Effector memory CD4-positive, alpha-beta T cell (primary cell): ENCODE results near the gene CDH13.

Experiments
- DNase-seq, 3 donors: peaks; one replicate each; pipeline ENCODE4 v3.0.0-alpha.2; 2020
- H3K27ac ChIP-seq: 2 replicates; pipeline ENCODE4 v1.7.0; 2013; ENCODE audit warnings: mild to moderate bottlenecking, low read length, moderate library complexity; ENCODE audit not compliant: insufficient read depth, poor library complexity, severe bottlenecking
- H3K27me3 ChIP-seq: replicated peaks from 2 replicates; pipeline ENCODE4 v1.7.0; 2013; ENCODE audit warnings: mild to moderate bottlenecking, low read length; ENCODE audit not compliant: insufficient read depth, control insufficient read depth, poor library complexity, severe bottlenecking
- H3K36me3 ChIP-seq: 2 replicates; pipeline ENCODE4 v1.7.0; 2013; ENCODE audit warnings: mild to moderate bottlenecking, low read length, moderate library complexity; ENCODE audit not compliant: control insufficient read depth, insufficient read depth
- H3K4me1 ChIP-seq: 2 replicates; pipeline ENCODE4 v1.7.0; 2013; ENCODE audit warnings: low read length, mild to moderate bottlenecking; ENCODE audit not compliant: control insufficient read depth, insufficient read depth, poor library complexity, severe bottlenecking
- H3K4me3 ChIP-seq: 2 replicates; pipeline ENCODE4 v1.7.0; 2013; ENCODE audit warnings: low read length, low read depth, mild to moderate bottlenecking; ENCODE audit not compliant: insufficient read depth, poor library complexity, severe bottlenecking
- H3K9me3 ChIP-seq: 2 replicates; pipeline ENCODE4 v1.7.0; 2013; ENCODE audit warnings: mild to moderate bottlenecking, low read length, moderate library complexity; ENCODE audit not compliant: control insufficient read depth

The CDH13 gene

GRCh38 chr16:82703871-82704768, 77.4 kb downstream of the CDH13 start:
- no peak for DNase-seq
- Histone ChIP-seq H3K4me3 (no peak overlapping the region), H3K36me3 (no peaks in the 10 kb centered on the region), H3K27ac (no peak overlapping the region), H3K27me3 (no peaks in the 10 kb centered on the region), H3K4me1 (no peaks in the 10 kb centered on the region), H3K9me3 (no peaks in the 10 kb centered on the region)

DNA sequence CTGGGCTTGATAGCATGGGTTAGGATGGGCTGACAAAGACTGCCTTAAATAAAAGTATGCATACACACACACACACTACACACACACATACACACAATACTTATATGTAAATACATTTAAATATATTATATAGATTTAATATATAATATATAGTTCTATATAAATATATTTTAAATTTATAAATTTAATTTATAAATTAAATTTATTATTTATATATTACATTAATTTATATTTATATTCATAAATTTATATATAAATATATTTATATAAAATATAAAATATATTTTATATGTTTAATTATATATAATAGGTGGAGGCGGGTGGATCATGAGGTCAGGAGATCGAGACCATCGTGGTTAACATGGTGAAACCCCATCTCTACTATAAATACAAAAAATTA, 83.2 kb downstream of the CDH13 start:
- Histone ChIP-seq H3K9me3 (no peaks in the 10 kb centered on the region), H3K27ac (no peak overlapping the region), H3K36me3 (no peaks in the 10 kb centered on the region), H3K4me1 (no peaks in the 10 kb centered on the region), H3K27me3 (no peaks in the 10 kb centered on the region), H3K4me3 (no peak overlapping the region)
- no peak for DNase-seq

- H3K27me3 ChIP-seq = no peaks in the 10 kb centered on the region
- H3K4me1 ChIP-seq = no peaks in the 10 kb centered on the region
- no peak overlapping the region for H3K27ac ChIP-seq
- no peaks in the 10 kb centered on the region for H3K9me3 ChIP-seq
- H3K36me3 ChIP-seq = no peaks in the 10 kb centered on the region
- no peak overlapping the region for H3K4me3 ChIP-seq
- DNase-seq = no peak
Observed at GRCh38 chr16:82713778-82714177, 87.0 kb downstream of the CDH13 start.

GRCh38 chr16:82715160-82715559, 88.4 kb downstream of the CDH13 start:
- Histone ChIP-seq H3K36me3 (no peaks in the 10 kb centered on the region), H3K27ac (no peak overlapping the region), H3K9me3 (no peaks in the 10 kb centered on the region), H3K4me1 (no peaks in the 10 kb centered on the region), H3K27me3 (no peaks in the 10 kb centered on the region), H3K4me3 (no peak overlapping the region)
- DNase-seq = no peak

- Histone ChIP-seq H3K4me3 (no peak overlapping the region), H3K27me3 (no peaks in the 10 kb centered on the region), H3K27ac (no peak overlapping the region), H3K4me1 (no peaks in the 10 kb centered on the region), H3K9me3 (no peaks in the 10 kb centered on the region), H3K36me3 (no peaks in the 10 kb centered on the region)
- no peak for DNase-seq
Observed at GRCh38 chr16:82715833-82716232, 89.1 kb downstream of the CDH13 start.

GRCh38 chr16:82716361-82716855, 89.6 kb downstream of the CDH13 start:
- H3K27ac ChIP-seq = no peak overlapping the region
- H3K4me3 ChIP-seq = no peak overlapping the region
- no peaks in the 10 kb centered on the region for H3K36me3 ChIP-seq
- no peaks in the 10 kb centered on the region for H3K27me3 ChIP-seq
- no peak for DNase-seq
- H3K9me3 ChIP-seq = no peaks in the 10 kb centered on the region
- H3K4me1 ChIP-seq = no peaks in the 10 kb centered on the region

GRCh38 chr16:82720414-82720813, 93.6 kb downstream of the CDH13 start:
- no peaks in the 10 kb centered on the region for H3K27me3 ChIP-seq
- H3K9me3 ChIP-seq = no peaks in the 10 kb centered on the region
- H3K27ac ChIP-seq = no peak overlapping the region
- H3K4me1 ChIP-seq = no peaks in the 10 kb centered on the region
- no peak overlapping the region for H3K4me3 ChIP-seq
- H3K36me3 ChIP-seq = no peaks in the 10 kb centered on the region
- no peak for DNase-seq

DNA sequence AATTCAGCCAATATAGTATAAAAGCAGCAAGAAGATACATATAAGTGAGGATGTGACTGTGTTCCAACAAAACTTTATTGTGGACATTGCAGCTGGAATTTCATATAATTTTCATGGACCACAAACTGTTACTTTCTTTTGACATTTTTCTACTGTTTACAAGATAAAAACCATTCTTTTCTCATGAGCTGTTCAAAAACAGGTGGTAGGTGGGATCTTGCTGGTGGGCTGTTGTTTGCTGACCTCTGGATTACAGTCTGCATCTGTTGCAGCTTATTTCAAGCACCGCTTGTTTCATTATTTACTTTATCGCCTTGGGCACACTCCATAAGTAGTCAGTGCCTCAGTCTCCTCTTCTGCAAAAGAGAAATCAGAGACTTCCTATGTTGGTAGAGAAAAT, 99.5 kb downstream of the CDH13 start:
- Histone ChIP-seq H3K4me3 (no peak overlapping the region), H3K27ac (no peak overlapping the region), H3K4me1 (no peaks in the 10 kb centered on the region), H3K9me3 (no peaks in the 10 kb centered on the region), H3K36me3 (no peaks in the 10 kb centered on the region), H3K27me3 (no peaks in the 10 kb centered on the region)
- DNase-seq = no peak

GRCh38 chr16:82728901-82729300, 102.1 kb downstream of the CDH13 start:
- Histone ChIP-seq H3K4me3 (no peak overlapping the region), H3K27ac (no peak overlapping the region), H3K9me3 (no peaks in the 10 kb centered on the region), H3K36me3 (no peaks in the 10 kb centered on the region), H3K4me1 (no peaks in the 10 kb centered on the region), H3K27me3 (no peaks in the 10 kb centered on the region)
- DNase-seq = no peak

DNA sequence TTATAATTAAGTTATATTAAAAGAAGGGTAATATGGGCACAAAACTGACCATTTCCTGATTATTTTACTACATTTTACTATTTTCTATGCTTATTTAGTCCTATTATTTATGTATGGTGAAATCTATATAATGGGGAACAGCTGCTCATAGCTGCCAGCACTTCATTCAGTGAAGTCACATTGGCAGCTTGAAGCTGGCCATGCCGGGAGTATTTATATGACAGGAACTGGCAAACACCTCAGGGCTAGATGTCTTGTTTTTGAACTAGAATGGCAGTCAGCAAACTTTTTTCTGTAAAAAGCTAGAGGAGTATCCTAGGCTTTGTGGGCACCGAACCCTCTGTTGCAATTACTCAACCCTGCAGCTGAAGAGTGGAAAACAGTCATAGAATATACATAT, 104.1 kb downstream of the CDH13 start:
- H3K4me3 ChIP-seq = no peak overlapping the region
- no peaks in the 10 kb centered on the region for H3K4me1 ChIP-seq

More for the DNA sequence above, 104.1 kb downstream of the CDH13 start:
- H3K36me3 ChIP-seq = no peaks in the 10 kb centered on the region
- H3K9me3 ChIP-seq = no peaks in the 10 kb centered on the region
- DNase-seq = no peak
- no peaks in the 10 kb centered on the region for H3K27me3 ChIP-seq
- H3K27ac ChIP-seq = no peak overlapping the region
